Measurements from ENCODE around the gene PRICKLE4. TPM values are rescaled to one million over a fixed set of nuclear protein-coding genes. Genes with fewer than 3 reads are reported as not detected.
"Not testable (repeated sequence)": the region's sequence is repeated elsewhere in the genome, so short reads cannot be mapped to it uniquely, and the experiment has no call there.

The PRICKLE4 gene
- total RNA-seq, 1 donor from 2014 or later = 2.0 TPM

- DNase-seq (ENCODE audit: low spot score) = no peak
Measured at GRCh38 chr6:41743406-41744235, 37.0 kb upstream of the PRICKLE4 start.

DNA sequence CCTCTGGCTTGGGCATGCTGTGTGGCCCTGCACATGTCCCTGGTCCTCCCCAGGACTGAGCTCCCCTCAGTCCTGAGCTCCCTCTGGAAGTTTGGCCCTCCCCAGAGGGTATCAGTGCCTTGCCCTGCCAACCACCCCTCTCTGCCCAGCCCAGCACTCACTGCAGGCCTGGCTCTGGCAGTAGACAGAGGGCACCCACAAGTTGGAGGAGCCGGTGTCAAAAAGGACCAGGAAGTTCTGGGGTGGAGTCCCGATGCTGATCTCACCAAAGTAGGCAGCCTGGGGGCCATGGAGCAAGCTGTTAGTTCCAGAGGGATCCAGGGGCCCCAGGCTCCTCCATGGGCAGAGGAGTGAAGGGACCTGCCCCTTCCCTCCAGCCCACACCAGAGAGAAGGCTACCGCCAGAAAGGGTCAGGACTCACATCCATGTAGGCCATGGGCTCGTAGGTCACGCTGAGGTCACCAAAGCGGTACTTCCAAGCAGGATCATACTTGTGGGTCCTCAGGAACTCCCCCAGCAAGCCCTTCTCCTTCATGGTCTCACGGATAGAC lies 36.3 kb upstream of the PRICKLE4 start:
- DNase-seq (ENCODE audit: low spot score) = no peak

DNA sequence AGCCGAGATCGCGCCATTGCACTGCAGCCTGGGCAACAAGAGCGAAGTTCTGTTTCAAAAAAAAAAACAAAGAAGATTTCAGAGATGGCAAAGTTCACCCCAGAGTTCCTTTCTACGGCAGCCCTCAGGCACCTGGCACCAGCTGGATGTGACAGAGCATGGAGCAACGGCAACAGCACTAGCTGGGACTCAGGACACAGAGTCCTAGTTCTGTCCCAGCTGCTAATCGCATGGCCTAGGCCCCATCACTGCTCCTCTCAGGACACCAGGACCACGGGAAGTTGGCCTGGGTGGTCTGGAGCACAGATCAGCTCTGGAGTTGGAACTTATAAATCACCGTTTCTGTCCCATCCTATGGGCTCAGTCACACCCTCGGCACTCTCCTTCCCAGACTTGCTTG lies 34.5 kb upstream of the PRICKLE4 start:
- DNase-seq (ENCODE audit: low spot score) = no peak

- DNase-seq (ENCODE audit: low spot score) = no peak
Measured at GRCh38 chr6:41747256-41748101, 33.1 kb upstream of the PRICKLE4 start, which contains the start of gene PGC. PGC (minus strand) TSS chr6:41747397; CDS start chr6:41747334, 63 bp downstream.

- DNase-seq (ENCODE audit: low spot score) = no peak
Measured at GRCh38 chr6:41748102-41748477, 32.5 kb upstream of the PRICKLE4 start.

GRCh38 chr6:41748542-41748941 lies 32.0 kb upstream of the PRICKLE4 start:
- no peak for DNase-seq (ENCODE audit: low spot score)

- no peak for DNase-seq (ENCODE audit: low spot score)
Measured at GRCh38 chr6:41750374-41750773, 30.2 kb upstream of the PRICKLE4 start.

DNA sequence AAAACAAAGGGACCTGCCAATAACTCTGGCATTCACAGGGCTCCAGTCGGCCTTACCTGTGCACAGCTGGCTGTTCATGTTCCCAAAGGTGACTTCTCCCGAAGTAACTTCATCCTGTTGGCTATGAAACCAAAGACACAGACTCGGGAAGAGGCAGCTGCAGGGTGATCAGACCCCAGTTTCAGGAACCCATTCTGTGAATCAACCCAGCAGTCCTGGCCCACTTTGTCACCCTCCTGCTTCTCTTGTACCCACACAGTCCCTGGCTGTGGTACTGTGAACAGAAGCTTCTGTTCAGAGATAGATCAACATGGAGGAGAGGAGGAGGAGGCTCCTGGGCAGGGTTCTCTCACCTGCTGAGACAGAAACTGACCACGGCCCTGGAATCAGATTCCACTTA lies 24.7 kb upstream of the PRICKLE4 start:
- no peak for DNase-seq (ENCODE audit: low spot score)

- DNase-seq (ENCODE audit: low spot score) = no peak
Measured at GRCh38 chr6:41756354-41756753, 24.2 kb upstream of the PRICKLE4 start.

DNA sequence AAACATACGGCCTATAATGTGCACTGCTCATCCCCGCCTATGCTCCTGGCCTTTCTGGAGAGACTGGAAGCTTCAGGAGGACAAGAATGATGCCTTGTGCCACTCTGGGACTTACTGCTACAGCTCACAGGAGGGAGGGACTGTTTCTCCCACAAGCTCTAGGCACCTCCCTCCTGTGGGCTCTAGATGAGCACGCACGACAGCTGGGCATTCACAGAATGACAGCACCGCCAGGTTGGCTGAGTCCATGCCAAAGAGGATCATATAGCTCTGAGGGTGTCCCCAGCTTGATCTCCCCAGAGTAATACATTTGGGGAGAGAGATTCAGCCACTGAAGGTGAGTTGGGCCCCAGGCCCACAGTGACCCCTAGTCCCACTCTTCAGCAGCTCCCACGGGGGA lies 23.3 kb upstream of the PRICKLE4 start:
- DNase-seq (ENCODE audit: low spot score) = no peak

GRCh38 chr6:41757931-41758640 lies 22.5 kb upstream of the PRICKLE4 start:
- no peak for DNase-seq (ENCODE audit: low spot score)

DNA sequence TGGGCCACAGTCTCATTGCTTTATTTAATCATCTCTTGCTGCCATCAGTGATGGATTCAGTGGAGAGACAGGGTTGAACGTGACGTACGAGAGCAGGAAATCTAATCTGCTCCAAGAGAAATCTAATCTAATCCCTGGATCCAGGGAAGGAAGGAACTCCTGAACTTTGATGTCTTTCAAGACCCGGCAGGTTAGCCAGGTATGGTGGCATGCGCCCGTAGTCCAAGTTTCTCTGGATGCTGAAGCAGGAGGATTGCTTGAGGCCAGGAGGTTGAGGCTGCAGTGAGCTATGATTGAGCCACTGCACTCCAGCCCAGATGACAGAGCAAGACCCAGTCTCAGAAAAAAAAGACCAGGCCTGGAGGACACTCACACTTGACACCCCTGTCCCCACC lies 21.9 kb upstream of the PRICKLE4 start:
- no peak for DNase-seq (ENCODE audit: low spot score)

DNA sequence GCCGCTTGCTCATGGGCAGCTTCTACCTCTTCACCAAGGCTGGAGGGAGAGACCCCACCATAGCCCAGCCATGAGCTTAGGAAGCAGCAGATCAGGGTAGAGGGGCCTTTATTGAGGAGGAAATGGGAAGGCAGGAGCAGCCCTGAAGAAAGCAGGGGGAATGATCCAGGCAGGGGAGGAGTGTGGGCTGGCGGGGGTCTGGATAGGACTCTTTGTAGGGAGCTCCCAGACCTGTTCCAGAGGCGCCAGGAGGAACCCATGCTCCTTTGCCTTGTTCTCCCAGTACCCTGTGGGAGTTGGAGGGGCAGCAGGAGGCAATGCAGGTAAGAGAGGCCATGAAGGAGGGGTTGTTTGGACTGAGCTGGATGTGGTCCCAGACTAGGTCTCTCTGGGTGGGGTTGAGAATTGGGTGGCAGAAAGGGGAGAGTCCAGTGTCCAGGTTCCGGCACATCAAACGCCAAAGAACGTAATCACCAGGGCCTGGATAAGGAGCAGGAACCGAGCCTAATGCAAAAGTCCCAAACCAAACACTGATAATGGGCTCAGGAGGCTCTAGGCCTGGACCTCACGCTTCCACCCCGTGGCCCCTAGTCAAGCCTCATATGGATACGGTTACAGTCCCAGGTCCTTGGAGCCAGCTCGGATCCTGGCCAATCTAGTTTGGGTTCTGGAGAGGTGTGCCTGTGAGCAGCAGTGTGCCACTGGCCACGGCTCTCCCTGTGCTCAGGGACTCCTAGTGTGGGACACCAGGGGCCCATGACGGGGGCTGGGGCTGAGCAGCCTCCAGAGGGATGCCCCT lies 21.3 kb upstream of the PRICKLE4 start:
- no peak for DNase-seq (ENCODE audit: low spot score)

- DNase-seq (ENCODE audit: low spot score) = no peak
Measured at GRCh38 chr6:41759905-41760579, 20.5 kb upstream of the PRICKLE4 start.

DNA sequence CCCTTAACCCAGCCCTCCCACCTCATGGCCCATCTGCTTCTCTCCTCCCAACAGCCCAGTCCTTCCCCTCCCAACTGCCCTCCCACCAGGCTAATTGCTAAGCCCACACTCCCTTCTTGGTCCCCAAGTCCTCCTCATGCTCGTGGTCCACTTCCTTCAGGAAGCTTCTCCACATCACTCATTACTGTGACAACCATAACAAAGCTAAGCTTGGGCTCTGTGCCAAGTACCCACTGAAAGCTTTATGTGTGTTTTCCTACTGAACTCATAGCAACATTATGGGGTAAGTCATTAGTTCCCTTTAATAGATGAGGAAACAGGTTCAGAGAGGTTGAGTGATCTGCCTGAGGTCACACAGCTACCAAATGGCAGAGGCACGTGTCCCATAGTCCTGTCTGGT lies 17.1 kb upstream of the PRICKLE4 start:
- no peak for DNase-seq (ENCODE audit: low spot score)

DNA sequence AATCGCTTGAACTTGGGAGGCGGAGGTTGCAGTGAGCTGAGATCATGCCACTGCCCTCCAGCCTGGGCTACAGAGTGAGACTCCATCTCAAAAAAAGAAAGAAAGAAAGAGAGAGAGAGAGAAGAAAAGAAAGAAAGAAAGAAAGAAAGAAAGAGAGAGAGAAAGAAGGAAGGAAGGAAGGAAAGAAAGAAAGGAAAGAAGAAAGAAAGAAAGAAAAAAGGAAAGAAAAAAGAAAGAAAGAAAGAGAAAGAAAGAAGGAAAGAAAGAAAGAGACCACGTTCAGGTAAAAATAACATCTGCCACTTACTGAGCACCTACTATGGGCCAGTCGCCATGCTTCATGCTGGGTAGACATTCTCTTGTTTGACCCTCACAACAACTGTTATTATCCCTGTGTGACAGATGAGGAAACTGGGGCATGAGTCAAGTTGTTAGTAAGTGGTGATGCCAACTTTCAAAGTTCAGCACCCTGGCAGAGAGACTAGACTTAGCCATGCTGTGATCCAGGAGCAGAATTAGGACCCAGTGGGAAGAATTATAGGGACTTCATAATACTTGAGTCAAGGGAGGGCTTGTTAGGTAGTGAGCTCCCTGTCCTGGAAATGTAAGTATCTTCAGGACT lies 14.4 kb upstream of the PRICKLE4 start:
- not testable (repeated sequence) for DNase-seq (ENCODE audit: low spot score)

DNA sequence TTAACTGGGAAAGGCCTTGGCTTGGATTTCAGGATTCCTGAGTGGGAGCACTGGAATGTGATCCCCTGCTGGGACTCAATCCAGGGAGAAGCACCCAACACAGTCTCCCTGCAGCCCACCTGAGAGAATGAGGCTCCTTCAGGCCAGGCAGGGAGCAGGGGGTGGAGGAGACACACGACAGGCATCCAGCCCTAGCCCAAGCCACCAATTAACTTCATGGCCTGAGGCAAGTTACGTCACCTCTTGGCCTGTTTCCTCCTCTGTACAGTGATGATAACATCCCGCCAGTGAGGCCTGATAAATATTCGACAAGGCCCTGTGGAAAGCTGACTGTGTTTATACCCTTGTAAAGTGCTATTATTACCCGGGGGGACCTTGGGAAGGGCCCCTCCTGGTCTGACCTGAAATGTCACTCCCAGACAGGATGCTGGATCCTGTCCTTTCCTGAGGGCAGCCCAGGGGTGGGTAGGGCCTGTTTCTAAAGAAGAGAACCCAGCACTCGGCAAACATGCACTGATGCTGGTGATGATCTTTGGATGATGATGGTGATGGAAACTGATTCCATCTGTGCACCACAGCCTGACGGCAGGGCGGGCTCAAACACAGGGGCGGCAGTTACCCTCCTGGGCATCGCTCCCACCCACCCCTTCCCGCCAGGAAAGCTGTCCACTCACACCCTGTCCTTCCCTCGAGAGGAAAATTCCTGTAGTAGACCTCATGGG lies 13.3 kb upstream of the PRICKLE4 start:
- no peak for DNase-seq (ENCODE audit: low spot score)

DNA sequence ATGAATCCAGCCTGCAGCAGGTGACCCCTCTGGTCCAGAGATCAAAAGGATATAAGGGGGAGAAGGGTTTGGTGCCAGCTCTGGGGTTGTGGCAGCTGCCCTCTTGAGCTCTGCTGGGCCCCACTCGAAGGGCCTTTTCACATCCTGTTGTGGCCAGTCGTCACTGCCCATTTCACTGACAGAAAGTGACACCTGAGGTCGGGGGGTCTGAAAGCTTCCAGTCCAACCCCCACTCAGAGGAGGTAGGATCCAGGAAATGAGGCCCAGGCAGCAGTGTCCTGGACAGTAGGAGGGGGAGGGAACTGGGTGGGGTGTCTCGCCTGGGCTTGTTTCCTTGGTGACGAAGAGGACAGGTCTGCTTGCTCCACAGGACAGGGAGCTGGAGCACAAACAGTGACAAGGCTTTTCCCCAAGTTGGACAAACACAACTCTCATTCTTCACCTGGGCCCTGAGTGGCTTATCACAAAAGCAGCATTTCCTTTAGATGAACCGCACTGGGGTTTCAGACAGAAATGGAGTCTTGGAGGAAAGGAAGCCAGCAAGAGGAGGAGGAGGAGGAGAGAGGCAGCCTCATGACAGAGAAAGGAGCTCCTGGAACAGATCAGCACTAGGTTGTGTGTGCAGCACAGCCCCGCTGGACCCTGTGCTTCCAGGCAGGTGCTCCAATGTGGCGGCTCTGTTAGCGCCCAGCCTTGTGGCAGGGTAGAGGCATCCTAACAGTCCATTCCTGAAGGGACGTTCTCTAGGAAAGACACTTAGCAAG lies 11.9 kb upstream of the PRICKLE4 start:
- no peak for DNase-seq (ENCODE audit: low spot score)
